HepG2 (cell line): ENCODE data around the gene HS6ST1. TPM values are rescaled to one million over a fixed set of nuclear protein-coding genes. Genes with fewer than 3 reads are reported as not detected.

Source experiments
- ATAC-seq: fragments of 200-7000 bp; cut with Tn5 transposase; 3 replicates; pipeline ENCODE4 v1.9.1; 2020; ENCODE audit warnings: mild to moderate bottlenecking, moderate library complexity
- BruUV-seq: library from RNA; stranded (reverse); fragments of 400-500 nt; replicated peaks from 2 replicates; lab custom pipeline; 2021; lab: Mats Ljungman, UMichigan
- CTCF ChIA-PET: fragments of 300-600 bp; formaldehyde crosslinking; extraction: SDS; loops from one replicate; lab custom pipeline; 2021; ENCODE audit warnings: low total read pairs, inconsistent platforms, low intra/inter-chr PET ratio; lab: Yijun Ruan, JAX
- POLR2A ChIA-PET: fragments of 350-600 bp; sonication (Branson Sonifier 250); formaldehyde crosslinking; loops from one replicate; lab custom pipeline; 2020; ENCODE audit warnings: antibody characterized with exemption, inconsistent platforms; lab: Yijun Ruan, JAX
- DNase-seq: peaks from one replicate; pipeline ENCODE4 v3.0.0-alpha.2; 2015; ENCODE audit warnings: low spot score
- FAIRE-seq: peaks from 3 replicates; lab custom pipeline; 2011; peaks lifted over from hg19 to GRCh38; lab: Jason Lieb, UNC
- H2AFZ ChIP-seq: one replicate; pipeline ENCODE4 v1.6.1; 2011; ENCODE audit warnings: low read length, inconsistent platforms
- H3K27ac ChIP-seq: fragments of 300-600 bp; 3 replicates; pipeline ENCODE4 v1.8.0; 2011; ENCODE audit warnings: mixed run types, mild to moderate bottlenecking, mixed read lengths, low read length, inconsistent platforms; ENCODE audit not compliant: insufficient read depth; ENCODE audit errors: extremely low read length
- H3K27me3 ChIP-seq, 2 experiments: fragments of 200-600 bp in 1 of 2; 2 replicates in 1 of 2; 3 replicates in 1 of 2; pipeline versions ENCODE4 v1.6.0 to v1.8.0; 2011; ENCODE audit warnings: low read length in 2 of 2, mild to moderate bottlenecking in 2 of 2, moderate library complexity in 2 of 2, inconsistent platforms in 1 of 2; ENCODE audit not compliant: insufficient read depth in 2 of 2, control insufficient read depth in 1 of 2
- H3K36me3 ChIP-seq, 2 experiments: fragments of 200-600 bp in 1 of 2; replicated peaks in 1 of 2; 2 replicates in 1 of 2; 3 replicates in 1 of 2; pipeline versions ENCODE4 v1.5.1 to v1.8.0; 2011; ENCODE audit warnings: low read length in 2 of 2, inconsistent platforms in 1 of 2; ENCODE audit not compliant: insufficient read depth in 2 of 2, control insufficient read depth in 1 of 2
- H3K4me1 ChIP-seq: 2 replicates; pipeline ENCODE4 v1.5.1; 2012; ENCODE audit warnings: low read length, inconsistent platforms; ENCODE audit not compliant: insufficient read depth
- H3K4me2 ChIP-seq: 2 replicates; pipeline ENCODE4 v1.6.0; 2011; ENCODE audit warnings: low read depth, low read length, inconsistent platforms
- H3K4me3 ChIP-seq, 3 experiments: fragments of 200-600 bp in 1 of 3; sonication (generic), shearing (Covaris generic) in 1 of 3; replicated peaks in 1 of 3; 2 replicates each; pipeline ENCODE4 v1.5.1; 2011 to 2016; ENCODE audit warnings: low read length in 3 of 3, inconsistent platforms in 2 of 3, low read depth in 2 of 3, mild to moderate bottlenecking in 2 of 3, control low read depth in 1 of 3, mixed read lengths in 1 of 3; ENCODE audit not compliant: insufficient read depth in 1 of 3
- H3K79me2 ChIP-seq: one replicate; pipeline ENCODE4 v1.6.1; 2011; ENCODE audit warnings: low read length, inconsistent platforms; ENCODE audit not compliant: insufficient read depth
- H3K9ac ChIP-seq: 2 replicates; pipeline ENCODE4 v1.6.0; 2011; ENCODE audit warnings: mild to moderate bottlenecking, low read depth, low read length, inconsistent platforms; ENCODE audit not compliant: insufficient read depth
- H3K9me3 ChIP-seq: 2 replicates; pipeline ENCODE4 v1.5.1; 2012; ENCODE audit warnings: mild to moderate bottlenecking, low read length
- H4K20me1 ChIP-seq: 2 replicates; pipeline ENCODE4 v1.6.0; 2011; ENCODE audit warnings: inconsistent platforms, mild to moderate bottlenecking, low read length, moderate library complexity; ENCODE audit not compliant: insufficient read depth
- AGO2 ChIP-seq: fragments of 200-400 bp; formaldehyde crosslinking; optimal IDR thresholded peaks from 2 replicates; pipeline ENCODE3; 2017; ENCODE audit warnings: mild to moderate bottlenecking, low read depth, low read length, moderate library complexity
- ATF2 ChIP-seq: sonication (generic); formaldehyde crosslinking; IDR thresholded peaks from 2 replicates; pipeline ENCODE4 v1.4.0; 2020; ENCODE audit warnings: missing genetic modification reagents
- CBFB ChIP-seq: sonication (generic); formaldehyde crosslinking; IDR thresholded peaks from 2 replicates; pipeline ENCODE4 v1.4.0; 2020; ENCODE audit warnings: missing genetic modification reagents
- CREM ChIP-seq, 2 experiments: sonication (generic) in 1 of 2; formaldehyde crosslinking in 1 of 2; IDR thresholded peaks; 2 replicates each; pipeline versions ENCODE4 v1.4.0 to v1.6.1; 2016 to 2020; ENCODE audit warnings: antibody characterized with exemption in 1 of 2, mild to moderate bottlenecking in 1 of 2, missing genetic modification reagents in 1 of 2
- HNRNPL ChIP-seq: fragments of 200-400 bp; formaldehyde crosslinking; IDR thresholded peaks from 2 replicates; pipeline ENCODE4 v1.6.1; 2017; ENCODE audit warnings: mild to moderate bottlenecking, low read depth, low read length
- MAFK ChIP-seq, 2 experiments: IDR thresholded peaks in 1 of 2; conservative IDR thresholded peaks in 1 of 2; 2 replicates each; pipeline ENCODE4 v1.6.1; 2011; ENCODE audit warnings: improper control_type of control experiment in 2 of 2, low read length in 2 of 2
- MEIS1 ChIP-seq: sonication (generic); formaldehyde crosslinking; IDR thresholded peaks from 2 replicates; pipeline ENCODE4 v1.9.0; 2021; ENCODE audit warnings: mild to moderate bottlenecking, missing genetic modification reagents, moderate library complexity, borderline replicate concordance
- MXI1 ChIP-seq: IDR thresholded peaks from 3 replicates; pipeline ENCODE4 v1.6.1; 2012; ENCODE audit warnings: low read depth, low read length, inconsistent platforms, borderline replicate concordance
- PCBP1 ChIP-seq: fragments of 200-400 bp; formaldehyde crosslinking; IDR thresholded peaks from 2 replicates; pipeline ENCODE4 v1.6.1; 2017; ENCODE audit warnings: mild to moderate bottlenecking, low read depth, low read length, borderline replicate concordance
- REPIN1 ChIP-seq: sonication (generic); formaldehyde crosslinking; IDR thresholded peaks from 2 replicates; pipeline ENCODE4 v1.8.0; 2022; ENCODE audit warnings: missing genetic modification reagents, low read depth, mild to moderate bottlenecking, borderline replicate concordance
- SOX13 ChIP-seq, 3 experiments: fragments of 450-650 bp in 1 of 3; sonication (generic) in 1 of 3; formaldehyde crosslinking in 1 of 3; IDR thresholded peaks in 2 of 3; conservative IDR thresholded peaks in 1 of 3; 2 replicates each; pipeline versions ENCODE4 v1.5.0 to v1.6.1; 2016 to 2020; ENCODE audit warnings: antibody characterized with exemption in 1 of 3, mild to moderate bottlenecking in 1 of 3, missing compliant biosample characterization in 1 of 3, missing genetic modification reagents in 1 of 3, moderate library complexity in 1 of 3
- SP2 ChIP-seq: sonication (generic); formaldehyde crosslinking; IDR thresholded peaks from 2 replicates; pipeline ENCODE4 v1.5.1; 2020; ENCODE audit warnings: mild to moderate bottlenecking, missing genetic modification reagents
- ZC3H4 ChIP-seq: sonication (generic); formaldehyde crosslinking; IDR thresholded peaks from 2 replicates; pipeline ENCODE4 v1.4.0; 2020; ENCODE audit warnings: missing genetic modification reagents, borderline replicate concordance
- ZSCAN21 ChIP-seq: sonication (generic); formaldehyde crosslinking; IDR thresholded peaks from 2 replicates; pipeline ENCODE4 v1.8.0; 2022; ENCODE audit warnings: mild to moderate bottlenecking, missing genetic modification reagents, moderate library complexity, borderline replicate concordance
- WGBS: methylation state at CpG from one replicate; pipeline ENCODE4 v1.1.6; 2017; ENCODE audit warnings: low lambda C conversion rate; 5-methylcytosine and 5-hydroxymethylcytosine counted together
- in situ Hi-C: cut with HindIII; loops from 2 replicates; pipeline ENCODE4 v1.10.0; 2017; ENCODE audit warnings: low pct_unique_long_range_greater_than_20kb; ENCODE audit not compliant: extremely low pct_ligation_motif_present
- intact Hi-C: fragments of 100-400 bp; cut with micrococcal nuclease; formaldehyde crosslinking; loops from one replicate; pipeline ENCODE4 v1.10.0; 2022; ENCODE audit not compliant: unreplicated experiment
- polyA plus RNA-seq, 8 experiments: library from polyadenylated mRNA; depleted of rRNA in 3 of 8; stranded (reverse) in 7 of 8; unstranded in 1 of 8; fragments of >200 nt; fragmentation: Illumina TruSeq in 4 of 8; extraction: Trizol in 4 of 8; gene quantifications; 2 replicates each; pipeline versions ENCODE4 v1.2.1 to v1.2.3, GENCODE V29; 2011 to 2016; ENCODE audit warnings: low read depth in 4 of 8, missing spikeins in 1 of 8, mixed read lengths in 1 of 8; ENCODE audit not compliant: insufficient read depth in 1 of 8
- total RNA-seq, 5 experiments: library from RNA; depleted of rRNA; stranded (reverse); fragments of >200 nt; fragmentation: Illumina TruSeq; extraction: Trizol; gene quantifications; 2 replicates each; pipeline ENCODE4 v1.2.3, GENCODE V29; 2016; ENCODE audit warnings: low read depth in 1 of 5
- TF ChIP-seq, protein P1 (sequence below): IDR thresholded peaks from 2 replicates; pipeline ENCODE4 v1.6.1; 2016; ENCODE audit warnings: control low read depth

HS6ST1 gene
- total and polyA plus RNA-seq, 2 of the 13 experiments (the other 11 are each of a cell fraction or from before 2014, with no cell fraction given): 34.5 to 84.6 TPM

DNA sequence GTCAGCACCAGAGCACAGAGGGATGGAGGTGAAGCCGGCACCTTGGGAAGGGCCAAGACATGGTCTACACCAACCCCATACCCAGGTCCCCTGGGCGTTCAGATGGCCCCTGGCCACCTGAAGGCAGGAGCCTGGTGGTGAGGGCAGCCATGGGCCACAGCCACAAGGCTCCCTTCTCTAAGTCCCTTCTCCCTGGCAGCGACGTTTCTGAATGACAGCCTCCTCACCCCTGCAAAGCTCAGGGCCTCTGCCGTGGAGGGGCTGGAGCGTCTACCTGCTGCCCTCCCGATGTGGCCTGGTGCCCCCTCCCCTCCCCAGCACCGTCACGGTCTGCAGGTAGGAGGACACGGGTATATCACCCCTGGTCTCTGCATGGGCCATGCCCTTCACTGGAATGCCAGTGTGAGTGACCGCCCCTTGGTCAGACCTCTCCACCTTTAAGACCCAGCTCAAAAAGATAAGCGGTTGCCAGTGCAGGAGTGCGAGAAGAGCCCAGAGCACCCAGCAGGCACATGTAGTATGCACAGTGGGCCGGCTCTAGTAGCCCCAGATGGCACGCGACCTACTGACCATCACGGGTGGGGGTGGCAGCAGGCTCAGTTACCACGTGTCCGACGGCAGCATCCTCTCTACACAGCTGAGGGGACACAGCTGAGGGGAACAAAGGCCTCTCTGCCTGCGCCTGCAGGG lies 46.6 kb downstream of the HS6ST1 start (continued):
- TF ChIP-seq MEIS1 (CRISPR knock-in tag) (no peak), REPIN1 (CRISPR knock-in tag) (no peak), ZC3H4 (no peak), CREM (IDR thresholded peaks at IDR 0.05) (no peak), CREM (CRISPR knock-in tag; IDR thresholded peaks at IDR 0.05) (no peak), SP2 (CRISPR knock-in tag) (no peak), CBFB (CRISPR knock-in tag) (no peak), ZSCAN21 (CRISPR knock-in tag) (no peak), SOX13 (IDR thresholded peaks at IDR 0.05) (no peak), SOX13 (CRISPR knock-in tag; conservative IDR thresholded peaks at IDR 0.05 in 1 of 2, IDR thresholded peaks at IDR 0.05 in 1 of 2) (no peak)
- TF ChIP-seq, protein P1, sequence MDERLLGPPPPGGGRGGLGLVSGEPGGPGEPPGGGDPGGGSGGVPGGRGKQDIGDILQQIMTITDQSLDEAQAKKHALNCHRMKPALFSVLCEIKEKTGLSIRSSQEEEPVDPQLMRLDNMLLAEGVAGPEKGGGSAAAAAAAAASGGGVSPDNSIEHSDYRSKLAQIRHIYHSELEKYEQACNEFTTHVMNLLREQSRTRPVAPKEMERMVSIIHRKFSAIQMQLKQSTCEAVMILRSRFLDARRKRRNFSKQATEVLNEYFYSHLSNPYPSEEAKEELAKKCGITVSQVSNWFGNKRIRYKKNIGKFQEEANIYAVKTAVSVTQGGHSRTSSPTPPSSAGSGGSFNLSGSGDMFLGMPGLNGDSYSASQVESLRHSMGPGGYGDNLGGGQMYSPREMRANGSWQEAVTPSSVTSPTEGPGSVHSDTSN (CRISPR knock-in tag): no peak
- TF ChIP-seq, all 625 proteins: peak for 4

- no peak for FAIRE-seq
- BruUV-seq: no TSS peak
- TF ChIP-seq, protein P1 (CRISPR knock-in tag): no peak
- TF ChIP-seq ATF2 (CRISPR knock-in tag) (no peak), HNRNPL (0 out of 2 replicates have a peak, but pooled peaks have one; percentile 44), MXI1 (no peak), MAFK (conservative IDR thresholded peaks at IDR 0.05 in 1 of 2, IDR thresholded peaks at IDR 0.05 in 1 of 2; ENCODE audit: low read length in 2 of 2) (peak in 1 of 2 experiments; percentile 20; a peak in 1 of 4 replicates), PCBP1 (no peak), AGO2 (peak; percentile 81)
Observed at GRCh38 chr2:128271597-128271910, 47.1 kb downstream of the HS6ST1 start.

More at GRCh38 chr2:128271597-128271910, 47.1 kb downstream of the HS6ST1 start:
- peaks cover 38 to 65% of the 10 kb centered on the region in 2 experiments for H3K36me3 ChIP-seq
- H3K27me3 ChIP-seq: no peaks in the 10 kb centered on the region
- H3K27ac ChIP-seq: peak overlapping the region; percentile 50
- in situ Hi-C loops (no loop called here), intact Hi-C loops (no loop called here)
- H3K79me2 ChIP-seq: peaks cover 30% of the 10 kb centered on the region
- no peak overlapping the region for H3K4me3 ChIP-seq
- H3K4me1 ChIP-seq: peaks cover 27% of the 10 kb centered on the region
- no peak overlapping the region for H2AFZ ChIP-seq
- H3K9ac ChIP-seq: no peak overlapping the region
- WGBS: 92% methylated on average over 5 of the region's 12 CpGs
- no peak for DNase-seq
- ChIA-PET CTCF (no interaction called here), POLR2A (no interaction called here)
- 0 out of 2 replicates have a peak overlapping the region, but pooled peaks have one; percentile 19 for H3K4me2 ChIP-seq
- ATAC-seq: peak; percentile 2
- H4K20me1 ChIP-seq: peaks cover 29% of the 10 kb centered on the region; the same call in 1 of the 2 replicates
- H3K9me3 ChIP-seq: 0 out of 2 replicates have a peak, but pooled peaks cover 3% of the 10 kb centered on the region
